ENCODE measurements around the gene RELN. TPM values are rescaled to one million over a fixed set of nuclear protein-coding genes. Genes with fewer than 3 reads are reported as not detected.
"Not testable (repeated sequence)": the region's sequence is repeated elsewhere in the genome, so short reads cannot be mapped to it uniquely, and the experiment has no call there.

RELN gene
- total RNA-seq, 2 experiments from 2014 or later: not detected

- DNase-seq (no peak), ATAC-seq (no peak)
- no peak overlapping the region for H3K27ac Mint-ChIP-seq
- H3K4me1 Mint-ChIP-seq: no peaks in the 10 kb centered on the region
- CTCF ChIA-PET: no interaction called here
- H3K4me3 Mint-ChIP-seq: no peak overlapping the region
- H3K9me3 Mint-ChIP-seq (ENCODE audit: low read depth): no peaks in the 10 kb centered on the region
- no peaks in the 10 kb centered on the region for H3K36me3 Mint-ChIP-seq
- H3K27me3 Mint-ChIP-seq: peaks cover 6% of the 10 kb centered on the region
These were observed 70.1 kb downstream of the RELN start for GRCh38 chr7:103919272-103919868.

DNA sequence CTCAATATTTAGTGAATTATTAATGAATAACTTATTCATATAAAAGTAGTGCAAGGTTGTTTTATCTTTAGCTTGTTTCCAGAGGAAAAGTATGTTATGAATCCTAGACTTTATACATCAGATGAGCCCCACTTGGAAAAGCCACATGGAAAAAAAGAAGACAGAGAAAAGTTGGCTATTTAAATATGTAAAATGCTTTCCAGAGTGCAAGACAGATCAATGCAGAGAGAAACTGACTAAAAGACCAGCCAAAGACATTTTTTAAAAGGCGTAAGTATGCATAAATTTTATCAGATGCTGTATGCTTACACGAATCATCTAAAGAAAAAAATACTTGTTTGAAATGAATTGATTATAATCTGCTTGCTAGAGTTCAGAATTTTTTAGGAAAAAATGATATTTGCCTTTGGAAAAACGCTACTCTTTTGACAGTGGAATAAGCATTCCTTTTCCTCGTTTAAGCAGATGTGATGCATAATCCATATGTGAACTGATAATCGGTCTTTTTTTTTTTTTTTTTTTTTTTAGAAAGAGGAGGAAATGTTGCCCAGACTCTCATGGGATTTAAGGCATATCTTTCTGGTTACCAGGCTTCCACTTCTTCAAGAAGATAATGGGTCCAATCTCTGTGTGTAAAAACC, 70.7 kb downstream of the RELN start:
- CTCF ChIA-PET: no interaction called here
- H3K27ac Mint-ChIP-seq: no peak overlapping the region

GRCh38 chr7:103915680-103916357, 73.6 kb downstream of the RELN start:
- Mint-ChIP-seq H3K27me3 (peaks cover 3% of the 10 kb centered on the region), H3K36me3 (no peaks in the 10 kb centered on the region), H3K4me1 (no peaks in the 10 kb centered on the region), H3K27ac (no peak overlapping the region), H3K9me3 (ENCODE audit: low read depth) (no peaks in the 10 kb centered on the region), H3K4me3 (no peak overlapping the region)
- no peak for ATAC-seq
- CTCF ChIA-PET: no interaction called here
- no peak for DNase-seq

More for the DNA sequence above, 70.7 kb downstream of the RELN start:
- H3K27me3 Mint-ChIP-seq: peaks cover 6% of the 10 kb centered on the region
- no peak overlapping the region for H3K4me3 Mint-ChIP-seq
- DNase-seq (no peak), ATAC-seq (no peak)
- H3K9me3 Mint-ChIP-seq (ENCODE audit: low read depth): no peaks in the 10 kb centered on the region
- H3K36me3 Mint-ChIP-seq: no peaks in the 10 kb centered on the region
- H3K4me1 Mint-ChIP-seq: no peaks in the 10 kb centered on the region

- Mint-ChIP-seq H3K4me1 (no peaks in the 10 kb centered on the region), H3K27me3 (peaks cover 3% of the 10 kb centered on the region)
These were observed 75.1 kb downstream of the RELN start for GRCh38 chr7:103914147-103914899.

GRCh38 chr7:103912891-103913605, 76.4 kb downstream of the RELN start:
- Mint-ChIP-seq H3K27ac (no peak overlapping the region), H3K4me3 (no peak overlapping the region), H3K4me1 (no peaks in the 10 kb centered on the region), H3K9me3 (ENCODE audit: low read depth) (no peaks in the 10 kb centered on the region), H3K27me3 (peaks cover 3% of the 10 kb centered on the region), H3K36me3 (no peaks in the 10 kb centered on the region)
- ATAC-seq (no peak), DNase-seq (no peak)
- CTCF ChIA-PET: no interaction called here

More at GRCh38 chr7:103914147-103914899, 75.1 kb downstream of the RELN start:
- CTCF ChIA-PET: no interaction called here
- DNase-seq (no peak), ATAC-seq (no peak)
- Mint-ChIP-seq H3K4me3 (no peak overlapping the region), H3K27ac (no peak overlapping the region), H3K9me3 (ENCODE audit: low read depth) (no peaks in the 10 kb centered on the region), H3K36me3 (no peaks in the 10 kb centered on the region)

- H3K4me1 Mint-ChIP-seq, H3K4me3 Mint-ChIP-seq, CTCF ChIA-PET: not testable (repeated sequence)
These were observed 78.4 kb downstream of the RELN start for GRCh38 chr7:103911015-103911414.

GRCh38 chr7:103905997-103906396, 83.5 kb downstream of the RELN start:
- Mint-ChIP-seq H3K27me3 (no peaks in the 10 kb centered on the region), H3K27ac (no peak overlapping the region), H3K9me3 (ENCODE audit: low read depth) (no peaks in the 10 kb centered on the region), H3K36me3 (no peaks in the 10 kb centered on the region), H3K4me1 (no peaks in the 10 kb centered on the region), H3K4me3 (no peak overlapping the region)
- no peak for DNase-seq
- CTCF ChIA-PET: no interaction called here
- no peak for ATAC-seq

More at GRCh38 chr7:103911015-103911414, 78.4 kb downstream of the RELN start:
- DNase-seq; H3K9me3 Mint-ChIP-seq (ENCODE audit: low read depth); H3K27me3 Mint-ChIP-seq; ATAC-seq; H3K27ac Mint-ChIP-seq; H3K36me3 Mint-ChIP-seq: not testable (repeated sequence)

DNA sequence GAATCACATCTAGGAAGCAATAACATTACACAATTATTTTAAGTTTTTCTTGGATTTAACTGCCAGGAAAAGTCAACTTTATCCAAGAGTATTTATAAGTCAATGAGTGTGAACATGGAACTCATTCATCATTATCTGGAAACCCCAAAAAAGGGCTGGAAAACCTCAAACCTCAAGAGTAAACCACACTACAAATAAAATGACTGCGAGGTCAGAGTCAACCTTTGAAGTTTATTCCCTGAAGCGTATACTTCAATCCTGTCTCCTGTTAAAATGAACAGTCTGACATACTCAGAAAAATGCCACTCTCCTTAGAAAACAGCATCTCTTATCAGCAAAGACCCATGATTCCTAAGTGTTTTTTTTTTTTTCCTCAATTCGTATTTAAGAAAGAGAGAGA, 86.5 kb downstream of the RELN start:
- Mint-ChIP-seq H3K36me3 (no peaks in the 10 kb centered on the region), H3K9me3 (ENCODE audit: low read depth) (no peaks in the 10 kb centered on the region), H3K4me1 (no peaks in the 10 kb centered on the region), H3K27ac (no peak overlapping the region), H3K27me3 (no peaks in the 10 kb centered on the region), H3K4me3 (no peak overlapping the region)
- CTCF ChIA-PET: no interaction called here
- DNase-seq (no peak), ATAC-seq (no peak)

GRCh38 chr7:103896826-103897225, 92.6 kb downstream of the RELN start:
- DNase-seq; H3K4me1 Mint-ChIP-seq; H3K9me3 Mint-ChIP-seq (ENCODE audit: low read depth); H3K36me3 Mint-ChIP-seq; H3K27me3 Mint-ChIP-seq; H3K27ac Mint-ChIP-seq; H3K4me3 Mint-ChIP-seq; ATAC-seq; CTCF ChIA-PET: not testable (repeated sequence)

- Mint-ChIP-seq H3K27me3 (no peaks in the 10 kb centered on the region), H3K4me3 (no peak overlapping the region), H3K27ac (no peak overlapping the region), H3K36me3 (no peaks in the 10 kb centered on the region), H3K9me3 (ENCODE audit: low read depth) (no peaks in the 10 kb centered on the region), H3K4me1 (no peaks in the 10 kb centered on the region)
- DNase-seq: no peak
- no peak for ATAC-seq
- CTCF ChIA-PET: no interaction called here
These were observed 94.5 kb downstream of the RELN start for GRCh38 chr7:103894656-103895596.

- DNase-seq: no peak
- no peaks in the 10 kb centered on the region for H3K27me3 Mint-ChIP-seq
- no peaks in the 10 kb centered on the region for H3K9me3 Mint-ChIP-seq (ENCODE audit: low read depth)
- CTCF ChIA-PET: no interaction called here
- no peaks in the 10 kb centered on the region for H3K4me1 Mint-ChIP-seq
- no peaks in the 10 kb centered on the region for H3K36me3 Mint-ChIP-seq
- no peak overlapping the region for H3K4me3 Mint-ChIP-seq
- no peak overlapping the region for H3K27ac Mint-ChIP-seq
- no peak for ATAC-seq
These were observed 96.1 kb downstream of the RELN start for GRCh38 chr7:103893350-103893749.

DNA sequence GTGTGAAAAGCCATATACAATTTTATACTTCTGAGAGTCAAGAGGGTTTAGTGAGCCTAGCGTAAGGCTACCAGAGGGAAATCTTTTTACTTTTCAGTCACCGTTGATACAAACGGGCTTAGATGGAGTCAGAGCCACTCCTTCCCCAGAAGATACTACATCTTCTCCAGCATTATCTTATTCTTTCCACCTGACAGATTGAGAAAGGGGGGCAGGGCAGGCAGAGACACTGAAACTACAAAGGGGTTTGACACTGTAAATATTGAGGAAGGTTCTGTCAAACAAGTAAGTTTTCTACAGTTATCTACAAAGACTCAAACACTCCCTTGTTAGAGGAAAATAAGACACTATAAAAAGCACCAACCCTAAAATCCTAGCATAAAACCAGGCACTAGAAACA, 100.0 kb downstream of the RELN start:
- Mint-ChIP-seq H3K27me3 (no peaks in the 10 kb centered on the region), H3K36me3 (no peaks in the 10 kb centered on the region), H3K4me3 (no peak overlapping the region), H3K27ac (no peak overlapping the region), H3K4me1 (no peaks in the 10 kb centered on the region), H3K9me3 (ENCODE audit: low read depth) (no peaks in the 10 kb centered on the region)
- ATAC-seq (no peak), DNase-seq (no peak)
- CTCF ChIA-PET: no interaction called here

Data from activated CD8-positive, alpha-beta memory T cell treated with anti-CD3 and anti-CD28 coated beads, Interleukin-2, amount 10 ng/mL, durations not matched to agents 7 days and 5 days (primary cell).